Measurements from ENCODE around the gene OTUB2.

DNA sequence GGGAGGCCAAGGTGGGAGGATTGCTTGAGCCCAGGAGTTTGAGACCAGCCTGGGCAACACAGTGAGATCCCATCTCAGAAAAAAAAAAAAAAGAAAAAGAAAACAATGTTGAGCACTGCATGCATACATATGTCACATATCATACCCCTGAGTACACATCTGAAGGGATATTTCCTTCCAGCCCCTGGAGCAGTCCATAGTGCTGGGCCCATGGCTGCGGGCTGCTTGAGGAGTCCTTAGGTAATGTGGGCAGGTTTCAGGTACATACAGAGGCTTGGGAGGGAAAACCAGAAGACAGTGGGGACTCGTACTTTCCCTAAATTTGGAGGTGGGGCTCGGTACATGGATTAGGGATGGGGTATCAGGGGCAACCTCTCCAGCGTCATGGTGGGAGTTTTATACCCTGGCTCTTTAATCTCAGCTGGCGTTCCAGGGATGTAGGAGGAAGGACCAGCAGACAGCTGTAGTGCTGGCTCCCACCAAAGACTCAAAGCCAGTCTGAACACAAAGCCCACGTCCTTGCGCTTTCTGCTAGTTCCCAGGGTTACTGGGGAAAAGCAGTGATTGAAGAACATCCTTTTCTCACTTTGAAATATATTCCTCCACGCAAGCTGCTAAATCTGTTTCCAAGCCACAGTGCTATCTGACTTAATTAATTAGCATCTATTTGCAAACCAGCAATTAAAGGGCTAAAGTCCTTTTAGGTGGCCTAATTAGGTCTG, 5.2 kb downstream of the OTUB2 start:
- TF ChIP-seq, protein P1, sequence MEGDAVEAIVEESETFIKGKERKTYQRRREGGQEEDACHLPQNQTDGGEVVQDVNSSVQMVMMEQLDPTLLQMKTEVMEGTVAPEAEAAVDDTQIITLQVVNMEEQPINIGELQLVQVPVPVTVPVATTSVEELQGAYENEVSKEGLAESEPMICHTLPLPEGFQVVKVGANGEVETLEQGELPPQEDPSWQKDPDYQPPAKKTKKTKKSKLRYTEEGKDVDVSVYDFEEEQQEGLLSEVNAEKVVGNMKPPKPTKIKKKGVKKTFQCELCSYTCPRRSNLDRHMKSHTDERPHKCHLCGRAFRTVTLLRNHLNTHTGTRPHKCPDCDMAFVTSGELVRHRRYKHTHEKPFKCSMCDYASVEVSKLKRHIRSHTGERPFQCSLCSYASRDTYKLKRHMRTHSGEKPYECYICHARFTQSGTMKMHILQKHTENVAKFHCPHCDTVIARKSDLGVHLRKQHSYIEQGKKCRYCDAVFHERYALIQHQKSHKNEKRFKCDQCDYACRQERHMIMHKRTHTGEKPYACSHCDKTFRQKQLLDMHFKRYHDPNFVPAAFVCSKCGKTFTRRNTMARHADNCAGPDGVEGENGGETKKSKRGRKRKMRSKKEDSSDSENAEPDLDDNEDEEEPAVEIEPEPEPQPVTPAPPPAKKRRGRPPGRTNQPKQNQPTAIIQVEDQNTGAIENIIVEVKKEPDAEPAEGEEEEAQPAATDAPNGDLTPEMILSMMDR (IDR thresholded peaks at IDR 0.05; ENCODE audit: low read length) = no peak
- TF ChIP-seq EZH2 (IDR thresholded peaks at IDR 0.05; ENCODE audit: borderline replicate concordance, low read length) = no peak
